Omental fat pad (tissue), 4 donors: ENCODE results near the gene NRSN1. TPM values are rescaled to one million over a fixed set of nuclear protein-coding genes. Genes with fewer than 3 reads are reported as not detected.

Experiments used
- ATAC-seq: fragments of 150-250 bp; one replicate; pipeline ENCODE4 v1.9.1; 2016; ENCODE audit warnings: mild to moderate bottlenecking, moderate library complexity; ENCODE audit not compliant: low FRiP score
- DNase-seq: peaks from one replicate; pipeline ENCODE4 v3.0.0-alpha.2; 2019; ENCODE audit warnings: low spot score
- small RNA-seq: library from RNA; depleted of rRNA; stranded (forward); fragments of <200 nt; gene quantifications from one replicate; pipeline ENCODE3, GENCODE V24; 2016
- total RNA-seq, 4 donors: library from RNA; depleted of rRNA; stranded (reverse); fragments of >200 nt; gene quantifications; one replicate each; pipeline ENCODE4 v1.1.0, GENCODE V29; 2016
- TF ChIP-seq, protein P1 (sequence below), 3 donors: fragments of 450-650 bp; IDR thresholded peaks; one replicate each; pipeline ENCODE4 v1.5.1; 2016 to 2017; ENCODE audit warnings: antibody characterized with exemption in 3 of 3, mild to moderate bottlenecking in 3 of 3, moderate library complexity in 2 of 3

NRSN1 gene
- total RNA-seq, 4 donors from 2014 or later: not detected

DNA sequence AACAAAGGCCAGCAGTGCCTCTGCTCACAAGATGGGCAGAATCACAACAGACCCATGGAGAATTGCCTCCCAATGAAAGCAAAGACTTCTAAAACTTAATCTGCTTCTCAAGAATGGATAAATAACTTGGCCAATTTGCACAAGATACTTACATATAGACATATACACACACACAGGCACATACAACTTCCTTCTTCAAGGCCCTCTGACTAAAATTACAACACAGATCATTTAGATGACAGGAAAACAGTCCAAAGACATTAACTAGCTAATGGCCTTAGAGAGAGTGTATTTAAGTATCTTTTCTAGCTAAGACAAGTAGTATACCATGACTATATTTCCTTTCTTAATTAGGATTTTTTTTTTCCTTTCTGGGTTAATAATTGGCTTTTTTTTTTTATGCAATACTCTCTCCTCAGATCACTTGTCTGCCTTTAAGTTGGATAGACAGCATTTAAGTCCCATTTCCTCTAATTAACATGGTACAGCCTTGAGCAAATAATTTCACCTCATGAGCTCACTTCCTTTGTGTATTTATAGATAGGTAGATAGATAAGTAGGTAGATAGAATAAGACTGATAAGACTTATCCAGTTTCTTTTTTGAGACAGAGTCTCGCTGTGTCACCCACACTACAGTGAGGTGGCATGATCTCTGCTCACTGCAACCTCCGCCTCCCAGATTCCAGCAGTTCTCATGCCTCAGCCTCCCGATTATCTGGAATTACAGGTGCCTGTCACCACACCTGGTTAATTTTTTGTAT, 70.0 kb downstream of the NRSN1 start:
- ATAC-seq (no peak), DNase-seq (no peak)
- TF ChIP-seq, protein P1, sequence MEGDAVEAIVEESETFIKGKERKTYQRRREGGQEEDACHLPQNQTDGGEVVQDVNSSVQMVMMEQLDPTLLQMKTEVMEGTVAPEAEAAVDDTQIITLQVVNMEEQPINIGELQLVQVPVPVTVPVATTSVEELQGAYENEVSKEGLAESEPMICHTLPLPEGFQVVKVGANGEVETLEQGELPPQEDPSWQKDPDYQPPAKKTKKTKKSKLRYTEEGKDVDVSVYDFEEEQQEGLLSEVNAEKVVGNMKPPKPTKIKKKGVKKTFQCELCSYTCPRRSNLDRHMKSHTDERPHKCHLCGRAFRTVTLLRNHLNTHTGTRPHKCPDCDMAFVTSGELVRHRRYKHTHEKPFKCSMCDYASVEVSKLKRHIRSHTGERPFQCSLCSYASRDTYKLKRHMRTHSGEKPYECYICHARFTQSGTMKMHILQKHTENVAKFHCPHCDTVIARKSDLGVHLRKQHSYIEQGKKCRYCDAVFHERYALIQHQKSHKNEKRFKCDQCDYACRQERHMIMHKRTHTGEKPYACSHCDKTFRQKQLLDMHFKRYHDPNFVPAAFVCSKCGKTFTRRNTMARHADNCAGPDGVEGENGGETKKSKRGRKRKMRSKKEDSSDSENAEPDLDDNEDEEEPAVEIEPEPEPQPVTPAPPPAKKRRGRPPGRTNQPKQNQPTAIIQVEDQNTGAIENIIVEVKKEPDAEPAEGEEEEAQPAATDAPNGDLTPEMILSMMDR (IDR thresholded peaks at IDR 0.05): no peak

Small RNAs within 50 kb of the gene (small RNA-seq; reads per million reads assigned to genes)
- gene RF00218: not detected

Other genes starting within 250 kb of the NRSN1 start
- gene DCDC2, start 231.8 kb downstream of the NRSN1 start, total RNA-seq: under 1 TPM in 1 of 4 donors, not detected in 3; 0.09 TPM